SU-DHL-6 (cell line): ENCODE measurements around the gene CASP3.

Source experiments
- EZH2phosphoT487 ChIP-seq: fragments of 200-600 bp; sonication (generic), shearing (Covaris generic); conservative IDR thresholded peaks from 2 replicates; pipeline ENCODE4 v1.6.1; 2018; ENCODE audit warnings: mild to moderate bottlenecking, antibody characterized with exemption, low read length, moderate library complexity, mixed read lengths
- TF ChIP-seq, protein P1 (sequence below): fragments of 200-600 bp; sonication (generic); IDR thresholded peaks from one replicate; pipeline ENCODE4 v1.5.1; 2017; ENCODE audit warnings: antibody characterized with exemption, mild to moderate bottlenecking, low read length, moderate library complexity; ENCODE audit not compliant: insufficient read depth, poor library complexity, severe bottlenecking

- TF ChIP-seq, protein P1, sequence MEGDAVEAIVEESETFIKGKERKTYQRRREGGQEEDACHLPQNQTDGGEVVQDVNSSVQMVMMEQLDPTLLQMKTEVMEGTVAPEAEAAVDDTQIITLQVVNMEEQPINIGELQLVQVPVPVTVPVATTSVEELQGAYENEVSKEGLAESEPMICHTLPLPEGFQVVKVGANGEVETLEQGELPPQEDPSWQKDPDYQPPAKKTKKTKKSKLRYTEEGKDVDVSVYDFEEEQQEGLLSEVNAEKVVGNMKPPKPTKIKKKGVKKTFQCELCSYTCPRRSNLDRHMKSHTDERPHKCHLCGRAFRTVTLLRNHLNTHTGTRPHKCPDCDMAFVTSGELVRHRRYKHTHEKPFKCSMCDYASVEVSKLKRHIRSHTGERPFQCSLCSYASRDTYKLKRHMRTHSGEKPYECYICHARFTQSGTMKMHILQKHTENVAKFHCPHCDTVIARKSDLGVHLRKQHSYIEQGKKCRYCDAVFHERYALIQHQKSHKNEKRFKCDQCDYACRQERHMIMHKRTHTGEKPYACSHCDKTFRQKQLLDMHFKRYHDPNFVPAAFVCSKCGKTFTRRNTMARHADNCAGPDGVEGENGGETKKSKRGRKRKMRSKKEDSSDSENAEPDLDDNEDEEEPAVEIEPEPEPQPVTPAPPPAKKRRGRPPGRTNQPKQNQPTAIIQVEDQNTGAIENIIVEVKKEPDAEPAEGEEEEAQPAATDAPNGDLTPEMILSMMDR, result no peak
- TF ChIP-seq EZH2phosphoT487, result no peak
Observed at GRCh38 chr4:184617600-184618196, 31.5 kb downstream of the CASP3 start.
